Measurements from ENCODE around the gene ZNRF2. TPM values are rescaled to one million over a fixed set of nuclear protein-coding genes. Genes with fewer than 3 reads are reported as not detected.

Gene ZNRF2
- 10 to 100 TPM in 1 of 2 experiments, 1 to 10 TPM in 1; 9.6 to 10.5 TPM for total RNA-seq

- peaks cover 47% of the 10 kb centered on the region for H3K4me1 Mint-ChIP-seq (ENCODE audit: low read depth)
- intact Hi-C loops (cut with micrococcal nuclease), result loop anchor here (1.0 to 2.0 kb wide), 9 partner anchors 38 to 310 kb away; partner anchors contain the start of genes FKBP14, GARS1 and GGCT
- no peaks in the 10 kb centered on the region for H3K27me3 Mint-ChIP-seq
Measured at GRCh38 chr7:30284298-30285066, at the start of gene ZNRF2. ZNRF2 (plus strand) TSS chr7:30284597; CDS start chr7:30285358, 761 bp downstream.

GRCh38 chr7:30237271-30237695 is 47.1 kb upstream of the ZNRF2 start:
- no peaks in the 10 kb centered on the region for H3K9me3 Mint-ChIP-seq

More at GRCh38 chr7:30284298-30285066, at the start of gene ZNRF2:
- Mint-ChIP-seq H3K27ac (peak within 1 kb of the TSS; percentile 90), H3K9me3 (no peaks in the 10 kb centered on the region), H3K36me3 (peaks cover 5% of the 10 kb centered on the region), H3K4me3 (peak within 1 kb of the TSS; percentile 78)
- ChIA-PET CTCF (interaction anchor here (1.1 to 1.9 kb wide), 2 partner anchors 38 to 64 kb away, joined by 3 to 10 read pairs; no protein-coding TSS in a partner anchor), POLR2A (interaction anchor here (0.7 to 1.1 kb wide), 3 partner anchors 38 to 194 kb away, joined by 3 to 7 read pairs (median 5); no protein-coding TSS in a partner anchor)
- DNase-seq, result peak; percentile 100

GRCh38 chr7:30238721-30239441 is 45.5 kb upstream of the ZNRF2 start:
- H3K4me1 Mint-ChIP-seq (ENCODE audit: low read depth), result peaks cover 7% of the 10 kb centered on the region
- H3K4me3 Mint-ChIP-seq, result no peak overlapping the region
- H3K27me3 Mint-ChIP-seq, result peaks cover 9% of the 10 kb centered on the region
- intact Hi-C loops (cut with micrococcal nuclease), result loop anchor here (5.0 kb wide), 1 partner anchor 77 kb away; no protein-coding TSS in a partner anchor
- H3K27ac Mint-ChIP-seq, result no peak overlapping the region
- CTCF ChIA-PET, result interaction anchor here (0.6 to 1.7 kb wide), 3 partner anchors 40 to 74 kb away, joined by 3 to 5 read pairs (median 4); no protein-coding TSS in a partner anchor
- DNase-seq, result peak; percentile 69
- POLR2A ChIA-PET, result no interaction called here
- no peaks in the 10 kb centered on the region for H3K36me3 Mint-ChIP-seq
- H3K9me3 Mint-ChIP-seq, result no peaks in the 10 kb centered on the region

More at GRCh38 chr7:30237271-30237695, 47.1 kb upstream of the ZNRF2 start:
- Mint-ChIP-seq H3K4me1 (ENCODE audit: low read depth) (peaks cover 7% of the 10 kb centered on the region), H3K36me3 (no peaks in the 10 kb centered on the region), H3K27me3 (peaks cover 9% of the 10 kb centered on the region), H3K27ac (no peak overlapping the region), H3K4me3 (no peak overlapping the region)
- ChIA-PET CTCF (no interaction called here), POLR2A (no interaction called here)
- intact Hi-C loops (cut with micrococcal nuclease), result loop anchor here (5.0 kb wide), 1 partner anchor 75 kb away; no protein-coding TSS in a partner anchor
- no peak for DNase-seq

GRCh38 chr7:30240106-30240800 is 44.1 kb upstream of the ZNRF2 start:
- CTCF ChIA-PET, result interaction anchor here (1.2 kb wide), 1 partner anchor 76 kb away, joined by 4 read pairs; no protein-coding TSS in a partner anchor
- Mint-ChIP-seq H3K4me1 (ENCODE audit: low read depth) (peaks cover 10% of the 10 kb centered on the region), H3K27ac (no peak overlapping the region), H3K27me3 (peaks cover 9% of the 10 kb centered on the region), H3K36me3 (no peaks in the 10 kb centered on the region), H3K9me3 (no peaks in the 10 kb centered on the region), H3K4me3 (no peak overlapping the region)
- no peak for DNase-seq
- POLR2A ChIA-PET, result no interaction called here
- intact Hi-C loops (cut with micrococcal nuclease), result no loop called here

- Mint-ChIP-seq H3K27ac (no peak overlapping the region), H3K9me3 (no peaks in the 10 kb centered on the region), H3K36me3 (no peaks in the 10 kb centered on the region), H3K27me3 (peaks cover 9% of the 10 kb centered on the region), H3K4me3 (no peak overlapping the region), H3K4me1 (ENCODE audit: low read depth) (peaks cover 10% of the 10 kb centered on the region)
- POLR2A ChIA-PET, result no interaction called here
- DNase-seq, result no peak
- CTCF ChIA-PET, result no interaction called here
- intact Hi-C loops (cut with micrococcal nuclease), result no loop called here
Measured at GRCh38 chr7:30241767-30242166, 42.6 kb upstream of the ZNRF2 start.

- Mint-ChIP-seq H3K27ac (no peak overlapping the region), H3K36me3 (no peaks in the 10 kb centered on the region), H3K4me1 (ENCODE audit: low read depth) (peaks cover 9% of the 10 kb centered on the region), H3K27me3 (peaks cover 6% of the 10 kb centered on the region), H3K9me3 (no peaks in the 10 kb centered on the region), H3K4me3 (no peak overlapping the region)
- ChIA-PET POLR2A (no interaction called here), CTCF (no interaction called here)
- peak; percentile 10 for DNase-seq
- intact Hi-C loops (cut with micrococcal nuclease), result no loop called here
Measured at GRCh38 chr7:30244340-30244739, 40.1 kb upstream of the ZNRF2 start.

- intact Hi-C loops (cut with micrococcal nuclease), result no loop called here
- peaks cover 1% of the 10 kb centered on the region for H3K27me3 Mint-ChIP-seq
- no peaks in the 10 kb centered on the region for H3K9me3 Mint-ChIP-seq
- CTCF ChIA-PET, result interaction anchor here (0.5 kb wide), 1 partner anchor 127 kb away, joined by 4 read pairs; no protein-coding TSS in a partner anchor
- no peak overlapping the region for H3K4me3 Mint-ChIP-seq
- peaks cover 11% of the 10 kb centered on the region for H3K4me1 Mint-ChIP-seq (ENCODE audit: low read depth)
- H3K36me3 Mint-ChIP-seq, result no peaks in the 10 kb centered on the region
- POLR2A ChIA-PET, result no interaction called here
- no peak for DNase-seq
- no peak overlapping the region for H3K27ac Mint-ChIP-seq
Measured at GRCh38 chr7:30245913-30246312, 38.5 kb upstream of the ZNRF2 start.

GRCh38 chr7:30246392-30246791 is 38.0 kb upstream of the ZNRF2 start:
- POLR2A ChIA-PET, result no interaction called here
- CTCF ChIA-PET, result interaction anchor here (0.5 kb wide), 1 partner anchor 126 kb away, joined by 4 read pairs; no protein-coding TSS in a partner anchor
- Mint-ChIP-seq H3K27me3 (peaks cover 1% of the 10 kb centered on the region), H3K4me3 (no peak overlapping the region), H3K36me3 (no peaks in the 10 kb centered on the region), H3K27ac (no peak overlapping the region), H3K9me3 (no peaks in the 10 kb centered on the region), H3K4me1 (ENCODE audit: low read depth) (peaks cover 11% of the 10 kb centered on the region)
- intact Hi-C loops (cut with micrococcal nuclease), result no loop called here
- DNase-seq, result no peak

GRCh38 chr7:30247541-30248401 is 36.6 kb upstream of the ZNRF2 start:
- H3K36me3 Mint-ChIP-seq, result no peaks in the 10 kb centered on the region
- no peak overlapping the region for H3K27ac Mint-ChIP-seq
- intact Hi-C loops (cut with micrococcal nuclease), result no loop called here
- H3K4me3 Mint-ChIP-seq, result no peak overlapping the region
- H3K27me3 Mint-ChIP-seq, result no peaks in the 10 kb centered on the region
- ChIA-PET CTCF (no interaction called here), POLR2A (no interaction called here)
- no peak for DNase-seq
- no peaks in the 10 kb centered on the region for H3K9me3 Mint-ChIP-seq
- peaks cover 11% of the 10 kb centered on the region for H3K4me1 Mint-ChIP-seq (ENCODE audit: low read depth)

- no peak overlapping the region for H3K27ac Mint-ChIP-seq
- ChIA-PET CTCF (no interaction called here), POLR2A (no interaction called here)
- no peak for DNase-seq
- H3K4me1 Mint-ChIP-seq (ENCODE audit: low read depth), result peaks cover 12% of the 10 kb centered on the region
- intact Hi-C loops (cut with micrococcal nuclease), result no loop called here
- H3K36me3 Mint-ChIP-seq, result no peaks in the 10 kb centered on the region
- H3K4me3 Mint-ChIP-seq, result no peak overlapping the region
- H3K27me3 Mint-ChIP-seq, result no peaks in the 10 kb centered on the region
- no peaks in the 10 kb centered on the region for H3K9me3 Mint-ChIP-seq
Measured at GRCh38 chr7:30249316-30249715, 35.1 kb upstream of the ZNRF2 start.

- no peak for DNase-seq
- POLR2A ChIA-PET, result no interaction called here
- peaks cover 12% of the 10 kb centered on the region for H3K4me1 Mint-ChIP-seq (ENCODE audit: low read depth)
- intact Hi-C loops (cut with micrococcal nuclease), result no loop called here
- H3K36me3 Mint-ChIP-seq, result no peaks in the 10 kb centered on the region
- no peaks in the 10 kb centered on the region for H3K9me3 Mint-ChIP-seq
- no peaks in the 10 kb centered on the region for H3K27me3 Mint-ChIP-seq
- CTCF ChIA-PET, result no interaction called here
- H3K27ac Mint-ChIP-seq, result no peak overlapping the region
- H3K4me3 Mint-ChIP-seq, result no peak overlapping the region
Measured at GRCh38 chr7:30249986-30250774, 34.2 kb upstream of the ZNRF2 start.

All from activated CD4-positive, alpha-beta memory T cell treated with anti-CD3 and anti-CD28 coated beads for 36 hours (primary cell).